Fibroblast of upper back skin (primary cell): Measurements from ENCODE around the gene CACNA2D4.

Experiments
- DNase-seq: peaks from one replicate; pipeline ENCODE4 v3.0.0-alpha.2; 2013

The CACNA2D4 gene

GRCh38 chr12:1842905-1843640 lies 75.4 kb downstream of the CACNA2D4 start:
- no peak for DNase-seq

DNA sequence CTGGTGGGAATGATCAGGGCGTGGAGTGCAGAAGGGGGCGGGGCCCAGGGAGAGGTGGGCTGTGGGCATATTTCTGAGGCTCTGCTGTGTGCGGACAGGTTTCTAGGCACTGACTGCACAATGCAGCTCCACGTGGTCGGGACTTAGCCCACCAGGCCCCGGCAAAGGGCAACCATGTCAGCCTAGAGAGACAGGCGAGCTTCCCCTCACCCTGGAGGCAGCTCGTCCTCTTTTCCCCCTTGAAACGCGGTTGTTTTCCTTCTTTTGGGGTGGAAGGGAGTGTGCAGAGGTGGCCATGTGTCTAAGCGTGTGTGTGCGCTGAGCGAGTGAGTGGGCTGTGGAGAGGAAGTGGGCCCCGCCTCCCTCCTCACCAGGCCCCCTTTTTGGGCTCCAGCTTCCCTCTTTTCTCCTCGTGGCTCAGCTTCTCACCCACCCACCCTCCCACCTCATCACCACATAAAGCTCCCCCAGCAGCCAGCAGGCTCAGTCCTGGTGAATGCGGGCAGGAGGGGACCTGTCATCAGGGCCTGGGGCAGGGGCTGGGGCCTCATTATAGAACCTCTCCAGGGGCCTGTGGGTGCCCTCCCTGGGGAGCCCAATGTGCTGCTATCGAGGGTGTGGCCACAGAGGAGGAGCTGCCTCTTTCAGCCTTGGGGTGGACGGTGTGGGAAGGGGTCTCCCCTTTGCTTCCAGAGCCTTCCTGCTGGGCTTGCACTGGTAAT lies 76.1 kb downstream of the CACNA2D4 start:
- no peak for DNase-seq

- DNase-seq = no peak
Measured at GRCh38 chr12:1841586-1842182, 76.8 kb downstream of the CACNA2D4 start.

DNA sequence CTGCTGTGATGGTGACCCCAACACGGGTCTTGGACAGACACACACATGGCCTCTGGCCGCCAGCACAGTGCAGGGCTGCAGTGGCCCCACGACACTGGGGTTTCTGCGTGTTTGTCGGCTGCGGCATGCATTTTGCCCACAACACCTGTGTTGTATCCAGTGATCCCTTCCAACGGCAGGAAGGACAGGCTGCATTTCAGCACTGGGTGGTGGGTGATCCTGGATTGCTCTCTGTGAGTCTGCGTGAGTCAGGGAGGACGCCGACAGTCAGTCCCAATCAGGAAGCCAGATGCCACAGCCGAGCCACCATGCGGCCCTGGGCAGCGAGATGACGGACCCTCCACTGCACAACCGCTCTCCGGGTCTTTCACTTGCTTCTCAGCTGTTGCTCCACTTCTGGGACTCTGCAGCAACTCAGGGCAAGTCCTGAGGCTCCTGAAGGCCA lies 77.4 kb downstream of the CACNA2D4 start:
- no peak for DNase-seq

- DNase-seq = no peak
Measured at GRCh38 chr12:1839956-1840951, 78.2 kb downstream of the CACNA2D4 start.

GRCh38 chr12:1839464-1839863 lies 79.0 kb downstream of the CACNA2D4 start:
- DNase-seq = no peak

GRCh38 chr12:1838994-1839365 lies 79.5 kb downstream of the CACNA2D4 start:
- DNase-seq = no peak

GRCh38 chr12:1838205-1838993 lies 80.1 kb downstream of the CACNA2D4 start:
- no peak for DNase-seq

- DNase-seq = no peak
Measured at GRCh38 chr12:1837541-1838204, 80.8 kb downstream of the CACNA2D4 start.

DNA sequence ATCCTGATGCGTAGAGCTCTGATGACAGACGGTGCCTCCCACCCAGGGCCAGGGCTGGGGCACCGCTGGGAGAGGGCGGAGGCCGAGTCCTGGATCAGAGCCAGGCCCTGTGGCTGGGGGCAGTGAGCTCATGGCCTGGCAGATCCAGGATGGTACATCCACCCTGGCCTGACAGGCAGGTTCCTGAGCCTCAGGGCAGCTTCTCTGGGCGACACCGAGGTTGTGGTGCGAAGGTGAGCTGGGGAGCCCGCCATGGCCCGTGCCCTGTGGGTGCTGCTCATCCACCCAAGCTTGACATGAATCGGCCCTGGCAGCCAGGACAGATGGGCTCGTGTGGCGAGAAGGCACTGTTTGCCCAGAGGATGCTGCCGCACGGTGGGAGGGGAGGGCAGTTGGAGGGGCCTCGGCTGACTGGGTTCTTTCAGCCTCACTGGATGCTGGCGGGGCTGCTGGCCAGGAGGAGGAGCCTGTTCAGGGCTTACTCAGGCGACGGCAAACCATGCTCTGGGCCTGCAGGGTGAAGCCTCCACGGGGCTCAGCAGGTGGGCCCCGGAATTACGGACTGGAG lies 81.5 kb downstream of the CACNA2D4 start:
- no peak for DNase-seq

DNA sequence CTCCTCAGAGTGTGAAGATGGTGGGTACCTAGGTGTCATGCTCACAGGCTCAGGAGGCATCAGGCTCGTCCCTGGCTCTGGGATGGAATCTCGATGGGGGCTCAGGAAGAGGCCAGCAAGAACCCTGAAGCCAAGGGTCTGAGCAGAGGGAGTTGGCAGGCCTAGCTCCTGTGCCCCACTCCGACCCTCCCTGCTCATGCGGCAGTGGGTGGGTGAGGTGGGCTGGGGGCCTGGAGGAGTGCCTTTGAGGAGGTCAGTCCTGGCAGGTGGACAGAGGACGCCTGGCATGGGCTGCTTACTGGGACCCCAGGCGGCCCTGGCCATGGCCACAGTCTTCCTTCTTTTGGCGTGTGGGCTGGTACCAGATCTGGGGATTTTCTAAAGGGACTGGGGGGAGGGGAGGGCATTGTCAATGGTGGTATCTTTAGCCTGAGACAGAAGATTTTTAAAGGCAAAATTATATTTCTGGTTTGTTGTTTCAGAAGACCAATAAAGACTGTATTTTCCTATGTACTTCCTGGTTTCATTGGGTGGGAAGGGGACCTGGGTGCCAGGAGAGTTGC lies 82.1 kb downstream of the CACNA2D4 start:
- DNase-seq = no peak

GRCh38 chr12:1835211-1836131 lies 83.0 kb downstream of the CACNA2D4 start:
- DNase-seq = no peak

DNA sequence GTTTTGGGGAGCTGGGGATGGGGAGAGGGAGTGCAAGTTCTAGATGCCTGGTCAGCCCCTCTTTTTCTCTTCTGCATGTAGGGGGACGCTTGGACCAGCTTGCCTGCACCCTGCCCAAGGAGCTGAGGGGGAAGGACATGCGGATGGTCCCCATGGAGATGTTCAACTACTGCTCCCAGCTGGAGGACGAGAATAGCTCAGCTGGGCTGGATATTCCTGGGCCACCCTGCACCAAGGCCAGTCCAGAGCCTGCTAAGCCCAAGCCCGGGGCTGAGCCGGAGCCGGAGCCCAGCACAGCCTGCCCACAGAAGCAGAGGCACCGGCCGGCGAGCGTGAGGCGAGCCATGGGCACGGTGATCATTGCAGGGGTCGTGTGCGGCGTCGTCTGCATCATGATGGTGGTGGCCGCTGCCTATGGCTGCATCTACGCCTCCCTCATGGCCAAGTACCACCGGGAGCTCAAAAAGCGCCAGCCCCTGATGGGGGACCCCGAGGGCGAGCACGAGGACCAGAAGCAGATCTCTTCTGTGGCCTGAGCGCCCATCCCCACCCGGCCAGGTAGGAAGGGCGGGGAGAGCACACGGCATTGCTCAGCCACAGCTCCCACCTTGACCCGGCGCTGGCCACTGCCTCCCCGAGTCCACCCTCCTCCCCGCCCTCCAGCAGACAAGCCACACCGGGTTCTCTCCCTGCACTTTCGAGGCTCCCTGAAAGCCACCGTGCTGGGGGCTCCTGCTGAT lies 84.1 kb downstream of the CACNA2D4 start:
- DNase-seq = no peak

DNA sequence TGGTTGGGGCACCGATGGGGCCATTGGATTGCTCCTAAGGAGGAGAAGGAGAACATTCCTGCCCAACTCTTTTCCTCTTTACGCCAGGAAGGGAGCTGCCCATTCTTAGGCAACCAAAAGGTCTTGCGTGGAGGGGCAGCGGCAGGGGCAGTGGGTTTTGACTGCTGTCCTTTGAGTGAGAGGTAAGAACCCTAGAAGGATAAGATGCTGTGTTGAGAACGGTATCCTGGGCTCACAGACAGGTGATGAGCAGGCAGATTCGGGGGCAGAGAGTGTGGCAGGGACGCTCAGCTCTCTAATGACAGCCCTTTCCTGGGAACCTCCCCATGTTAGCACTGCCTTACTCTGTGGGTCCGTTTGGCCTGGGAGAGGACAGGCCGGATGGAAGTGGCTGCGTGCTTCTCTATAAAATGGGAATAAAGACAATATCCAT lies 84.8 kb downstream of the CACNA2D4 start:
- no peak for DNase-seq

GRCh38 chr12:1832801-1833595 lies 85.5 kb downstream of the CACNA2D4 start:
- no peak for DNase-seq

DNA sequence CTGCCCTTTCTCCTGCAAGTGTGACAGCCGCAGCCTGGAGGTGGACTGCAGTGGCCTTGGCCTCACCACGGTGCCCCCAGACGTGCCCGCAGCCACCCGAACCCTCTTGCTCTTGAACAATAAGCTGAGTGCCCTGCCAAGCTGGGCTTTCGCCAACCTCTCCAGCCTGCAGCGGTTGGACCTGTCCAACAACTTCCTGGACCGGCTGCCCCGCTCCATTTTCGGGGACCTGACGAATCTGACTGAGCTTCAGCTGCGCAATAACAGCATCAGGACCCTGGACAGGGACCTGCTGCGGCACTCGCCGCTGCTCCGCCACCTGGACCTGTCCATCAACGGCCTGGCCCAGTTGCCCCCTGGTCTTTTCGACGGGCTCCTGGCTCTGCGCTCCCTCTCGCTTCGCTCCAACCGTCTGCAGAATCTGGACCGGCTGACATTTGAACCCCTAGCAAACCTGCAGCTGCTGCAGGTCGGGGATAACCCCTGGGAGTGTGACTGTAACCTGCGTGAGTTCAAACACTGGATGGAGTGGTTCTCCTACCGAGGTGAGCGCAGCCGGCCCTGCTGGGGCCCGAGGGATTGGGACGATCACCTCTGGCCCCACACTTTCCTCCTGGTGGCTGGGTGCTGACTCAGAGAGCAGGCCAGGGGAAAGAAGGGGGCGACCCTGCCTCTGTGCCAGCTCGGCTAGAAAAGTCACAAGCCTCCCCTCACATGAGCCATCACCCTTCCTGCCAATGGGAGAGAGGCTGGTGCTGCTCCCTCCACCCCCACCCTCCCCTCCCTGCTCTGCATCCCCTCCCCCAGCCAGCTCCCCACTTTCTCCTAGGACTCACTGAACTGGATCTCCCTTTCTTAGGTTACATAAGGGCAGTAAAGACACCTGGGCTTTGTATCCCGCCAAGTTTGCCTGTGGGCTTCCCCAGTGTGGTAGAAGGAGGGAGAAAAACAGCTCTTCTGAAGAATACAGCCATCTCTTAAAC lies 87.2 kb downstream of the CACNA2D4 start:
- DNase-seq = peak; percentile 51
